Stomach (tissue), 9 donors: ENCODE measurements around the gene FJX1. TPM values are rescaled to one million over a fixed set of nuclear protein-coding genes. Genes with fewer than 3 reads are reported as not detected.
A peak's percentile ranks its signal among the peaks of the same experiment; 100 is the strongest.

Experiments
- DNase-seq, 2 donors: peaks; one replicate each; pipeline versions ENCODE4 v3.0.0 to v3.0.0-alpha.2; 2013 to 2019
- H3K27ac ChIP-seq, 5 donors: fragments of 200-600 bp in 4 of 5; sonication (generic) in 4 of 5; one replicate each; pipeline ENCODE4 v1.5.1; 2013 to 2019; ENCODE audit warnings: mild to moderate bottlenecking in 1 of 5, moderate library complexity in 1 of 5
- H3K27me3 ChIP-seq, 3 donors: fragments of 200-600 bp; sonication (generic); one replicate each; pipeline ENCODE4 v1.5.1; 2017 to 2019; ENCODE audit warnings: mixed run types in 1 of 3
- H3K36me3 ChIP-seq, 4 donors: fragments of 200-600 bp; sonication (generic); 1 replicate in 3 of 4; 2 replicates in 1 of 4; pipeline ENCODE4 v1.5.1; 2016 to 2019
- H3K4me1 ChIP-seq, 4 donors: fragments of 200-600 bp; sonication (generic); one replicate each; pipeline ENCODE4 v1.5.1; 2016 to 2019
- H3K4me3 ChIP-seq, 4 donors: fragments of 200-600 bp; sonication (generic) in 3 of 4; one replicate each; pipeline ENCODE4 v1.5.1; 2016 to 2019; ENCODE audit warnings: mild to moderate bottlenecking in 1 of 4
- H3K9me3 ChIP-seq, 4 donors: fragments of 200-600 bp; sonication (generic); one replicate each; pipeline ENCODE4 v1.5.1; 2016 to 2019
- EP300 ChIP-seq: sonication (generic); formaldehyde crosslinking; IDR thresholded peaks from one replicate; pipeline ENCODE4 v1.6.1; 2017; ENCODE audit warnings: antibody characterized with exemption
- POLR2A ChIP-seq, 4 donors: fragments of 450-650 bp; IDR thresholded peaks; one replicate each; pipeline ENCODE4 v1.6.1; 2016; ENCODE audit warnings: antibody characterized with exemption in 4 of 4, control low read depth in 2 of 4, mild to moderate bottlenecking in 1 of 4, moderate library complexity in 1 of 4
- POLR2AphosphoS5 ChIP-seq, 3 donors: sonication (generic); formaldehyde crosslinking; IDR thresholded peaks; one replicate each; pipeline ENCODE4 v1.6.1; 2016; ENCODE audit warnings: antibody characterized with exemption in 3 of 3
- WGBS, 5 donors: extraction: QIAGEN DNeasy Blood & Tissue Kit in 3 of 5; methylation state at CpG; one replicate each; pipeline versions ENCODE4 v1.1.5 to v1.1.7; 2013 to 2018; 5-methylcytosine and 5-hydroxymethylcytosine counted together
- intact Hi-C: fragments of 100-400 bp; cut with DNase I; formaldehyde crosslinking; loops from one replicate; pipeline ENCODE4 v1.15.1; 2023; ENCODE audit warnings: low total_unique reads
- polyA plus RNA-seq, 3 donors: library from polyadenylated mRNA; stranded (reverse); fragments of 200-250 nt; gene quantifications; one replicate each; pipeline ENCODE4 v1.2.3, GENCODE V29; 2013
- total RNA-seq, 5 donors: library from RNA; depleted of rRNA; stranded (reverse); fragments of >200 nt; gene quantifications; one replicate each; pipeline versions ENCODE4 v1.1.0 to v1.2.3, GENCODE V29; 2014 to 2016
- TF ChIP-seq, protein P1 (sequence below), 7 experiments: fragments of 450-650 bp in 4 of 7; fragments of 200-600 bp in 3 of 7; sonication (generic) in 3 of 7; IDR thresholded peaks; one replicate each; pipeline ENCODE4 v1.5.1; 2016 to 2019; ENCODE audit warnings: antibody characterized with exemption in 7 of 7, control low read depth in 2 of 7, mild to moderate bottlenecking in 1 of 7
- donor health status: healthy with polysubstance abuse.
- donor health status: Bipolar disorder and iron deficiency.
- donor health status: healthy.

Gene FJX1
- total and polyA plus RNA-seq, 8 donors, result 0.45 to 5.2 (median 3.1) TPM; not detected in 2

DNA sequence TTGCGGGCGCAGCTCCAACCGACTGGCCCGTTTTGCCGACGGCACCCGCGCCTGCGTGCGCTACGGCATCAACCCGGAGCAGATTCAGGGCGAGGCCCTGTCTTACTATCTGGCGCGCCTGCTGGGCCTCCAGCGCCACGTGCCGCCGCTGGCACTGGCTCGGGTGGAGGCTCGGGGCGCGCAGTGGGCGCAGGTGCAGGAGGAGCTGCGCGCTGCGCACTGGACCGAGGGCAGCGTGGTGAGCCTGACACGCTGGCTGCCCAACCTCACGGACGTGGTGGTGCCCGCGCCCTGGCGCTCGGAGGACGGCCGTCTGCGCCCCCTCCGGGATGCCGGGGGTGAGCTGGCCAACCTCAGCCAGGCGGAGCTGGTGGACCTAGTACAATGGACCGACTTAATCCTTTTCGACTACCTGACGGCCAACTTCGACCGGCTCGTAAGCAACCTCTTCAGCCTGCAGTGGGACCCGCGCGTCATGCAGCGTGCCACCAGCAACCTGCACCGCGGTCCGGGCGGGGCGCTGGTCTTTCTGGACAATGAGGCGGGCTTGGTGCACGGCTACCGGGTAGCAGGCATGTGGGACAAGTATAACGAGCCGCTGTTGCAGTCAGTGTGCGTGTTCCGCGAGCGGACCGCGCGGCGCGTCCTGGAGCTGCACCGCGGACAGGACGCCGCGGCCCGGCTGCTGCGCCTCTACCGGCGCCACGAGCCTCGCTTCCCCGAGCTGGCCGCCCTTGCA, 1.0 kb downstream of the FJX1 start:
- 1 to 3% (median 1%) methylated on average over 13 to 84 of the region's 84 CpGs for WGBS, 5 donors
- Histone ChIP-seq H3K27ac (peak overlapping the region in 2 of 5 donors; percentile 80 to 86), H3K27me3 (peaks cover 0 to 81% (median 49%) of the 10 kb centered on the region in 3 donors), H3K9me3 (no peaks in the 10 kb centered on the region), H3K4me1 (peaks cover 17 to 49% (median 38%) of the 10 kb centered on the region in 4 donors), H3K36me3 (no peaks in the 10 kb centered on the region), H3K4me3 (peak overlapping the region; percentile 60 to 77 (median 63))
- TF ChIP-seq EP300 (no peak), POLR2A (IDR thresholded peaks at IDR 0.05) (no peak), POLR2AphosphoS5 (IDR thresholded peaks at IDR 0.05) (no peak)
- TF ChIP-seq, protein P1, sequence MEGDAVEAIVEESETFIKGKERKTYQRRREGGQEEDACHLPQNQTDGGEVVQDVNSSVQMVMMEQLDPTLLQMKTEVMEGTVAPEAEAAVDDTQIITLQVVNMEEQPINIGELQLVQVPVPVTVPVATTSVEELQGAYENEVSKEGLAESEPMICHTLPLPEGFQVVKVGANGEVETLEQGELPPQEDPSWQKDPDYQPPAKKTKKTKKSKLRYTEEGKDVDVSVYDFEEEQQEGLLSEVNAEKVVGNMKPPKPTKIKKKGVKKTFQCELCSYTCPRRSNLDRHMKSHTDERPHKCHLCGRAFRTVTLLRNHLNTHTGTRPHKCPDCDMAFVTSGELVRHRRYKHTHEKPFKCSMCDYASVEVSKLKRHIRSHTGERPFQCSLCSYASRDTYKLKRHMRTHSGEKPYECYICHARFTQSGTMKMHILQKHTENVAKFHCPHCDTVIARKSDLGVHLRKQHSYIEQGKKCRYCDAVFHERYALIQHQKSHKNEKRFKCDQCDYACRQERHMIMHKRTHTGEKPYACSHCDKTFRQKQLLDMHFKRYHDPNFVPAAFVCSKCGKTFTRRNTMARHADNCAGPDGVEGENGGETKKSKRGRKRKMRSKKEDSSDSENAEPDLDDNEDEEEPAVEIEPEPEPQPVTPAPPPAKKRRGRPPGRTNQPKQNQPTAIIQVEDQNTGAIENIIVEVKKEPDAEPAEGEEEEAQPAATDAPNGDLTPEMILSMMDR (IDR thresholded peaks at IDR 0.05), result no peak
- intact Hi-C loops, result loop anchor here (5.0 to 10.0 kb wide), 3 partner anchors 196 to 648 kb away; no protein-coding TSS in a partner anchor
- DNase-seq, result peak in 1 of 2 donors; percentile 78

GRCh38 chr11:35619855-35620640, 1.8 kb downstream of the FJX1 start:
- H3K27ac ChIP-seq, result peak overlapping the region in 2 of 5 donors; percentile 80 to 86
- H3K4me3 ChIP-seq, result peak overlapping the region; percentile 60 to 77 (median 63)
- peaks cover 17 to 49% (median 38%) of the 10 kb centered on the region in 4 donors for H3K4me1 ChIP-seq
- peak in 1 of 2 donors; percentile 62 for DNase-seq
- WGBS, 5 donors, result 6 to 9% (median 8%) methylated on average over 26 to 33 of the region's 33 CpGs
- H3K36me3 ChIP-seq, result no peaks in the 10 kb centered on the region
- H3K9me3 ChIP-seq, result no peaks in the 10 kb centered on the region
- H3K27me3 ChIP-seq, result peaks cover 0 to 81% (median 49%) of the 10 kb centered on the region in 3 donors
- TF ChIP-seq EP300, result no peak
- TF ChIP-seq POLR2AphosphoS5 (IDR thresholded peaks at IDR 0.05), result no peak
- TF ChIP-seq, protein P1 (IDR thresholded peaks at IDR 0.05), result no peak
- TF ChIP-seq POLR2A (IDR thresholded peaks at IDR 0.05), result no peak
- intact Hi-C loops, result loop anchor here (5.0 to 10.0 kb wide), 3 partner anchors 195 to 647 kb away; no protein-coding TSS in a partner anchor

- Histone ChIP-seq H3K27ac (no peak overlapping the region), H3K9me3 (no peaks in the 10 kb centered on the region), H3K4me3 (no peak overlapping the region), H3K36me3 (no peaks in the 10 kb centered on the region), H3K27me3 (peaks cover 0 to 82% (median 49%) of the 10 kb centered on the region in 3 donors), H3K4me1 (peaks cover 17 to 49% (median 38%) of the 10 kb centered on the region in 4 donors)
- WGBS, 5 donors, result 48 to 60% (median 57%) methylated on average over 2 of the region's 2 CpGs
- TF ChIP-seq POLR2A (IDR thresholded peaks at IDR 0.05) (no peak), POLR2AphosphoS5 (IDR thresholded peaks at IDR 0.05) (no peak), EP300 (no peak)
- TF ChIP-seq, protein P1 (IDR thresholded peaks at IDR 0.05), result no peak
- intact Hi-C loops, result no loop called here
- no peak for DNase-seq
Measured at GRCh38 chr11:35620795-35621194, 2.5 kb downstream of the FJX1 start.

DNA sequence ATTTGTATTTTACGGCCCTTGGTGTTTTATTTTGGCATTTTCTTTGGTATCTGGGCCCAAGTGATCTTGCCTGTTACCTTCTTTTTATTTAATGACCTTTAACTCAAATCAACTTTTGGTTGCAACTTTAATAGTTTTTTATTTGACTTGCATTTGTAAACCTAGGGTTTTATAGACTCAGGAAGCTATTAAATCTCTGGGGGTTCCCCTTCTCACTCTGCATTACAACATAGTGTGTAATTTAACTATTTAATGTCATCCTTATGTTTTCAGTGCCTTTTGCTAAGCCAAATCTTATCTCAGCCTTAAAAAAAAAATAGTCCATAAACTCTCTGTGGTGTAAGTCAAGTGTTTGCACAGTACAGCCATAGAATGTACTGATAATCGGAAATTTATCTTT, 3.4 kb downstream of the FJX1 start:
- Histone ChIP-seq H3K27me3 (peaks cover 0 to 87% (median 49%) of the 10 kb centered on the region in 3 donors), H3K4me1 (peaks cover 17 to 48% (median 37%) of the 10 kb centered on the region in 4 donors), H3K9me3 (no peaks in the 10 kb centered on the region), H3K27ac (no peak overlapping the region), H3K36me3 (no peaks in the 10 kb centered on the region), H3K4me3 (no peak overlapping the region)
- WGBS, 5 donors, result 27 to 51% (median 39%) methylated on average over 2 of the region's 2 CpGs
- intact Hi-C loops, result no loop called here
- TF ChIP-seq, protein P1 (IDR thresholded peaks at IDR 0.05), result no peak
- no peak for TF ChIP-seq POLR2A (IDR thresholded peaks at IDR 0.05)
- no peak for TF ChIP-seq EP300
- TF ChIP-seq POLR2AphosphoS5 (IDR thresholded peaks at IDR 0.05), result no peak
- DNase-seq, result no peak
